ENCODE data around the gene TENT4B. TPM values are rescaled to one million over a fixed set of nuclear protein-coding genes. Genes with fewer than 3 reads are reported as not detected.

The TENT4B gene
- total RNA-seq, 1 experiment from 2014 or later: 18.3 TPM

GRCh38 chr16:50197582-50197981, 44.5 kb downstream of the TENT4B start:
- H3K4me3 ChIP-seq (ENCODE audit: low read depth, low read length, poor library complexity, severe bottlenecking): no peak overlapping the region
- H3K27me3 ChIP-seq (replicated peaks; ENCODE audit: insufficient read depth, low read depth, low read length, poor library complexity): no peaks in the 10 kb centered on the region
- TF ChIP-seq EZH2 (IDR thresholded peaks at IDR 0.05; ENCODE audit: borderline replicate concordance, low read depth, low read length, poor library complexity, severe bottlenecking): no peak
- TF ChIP-seq, protein P1, sequence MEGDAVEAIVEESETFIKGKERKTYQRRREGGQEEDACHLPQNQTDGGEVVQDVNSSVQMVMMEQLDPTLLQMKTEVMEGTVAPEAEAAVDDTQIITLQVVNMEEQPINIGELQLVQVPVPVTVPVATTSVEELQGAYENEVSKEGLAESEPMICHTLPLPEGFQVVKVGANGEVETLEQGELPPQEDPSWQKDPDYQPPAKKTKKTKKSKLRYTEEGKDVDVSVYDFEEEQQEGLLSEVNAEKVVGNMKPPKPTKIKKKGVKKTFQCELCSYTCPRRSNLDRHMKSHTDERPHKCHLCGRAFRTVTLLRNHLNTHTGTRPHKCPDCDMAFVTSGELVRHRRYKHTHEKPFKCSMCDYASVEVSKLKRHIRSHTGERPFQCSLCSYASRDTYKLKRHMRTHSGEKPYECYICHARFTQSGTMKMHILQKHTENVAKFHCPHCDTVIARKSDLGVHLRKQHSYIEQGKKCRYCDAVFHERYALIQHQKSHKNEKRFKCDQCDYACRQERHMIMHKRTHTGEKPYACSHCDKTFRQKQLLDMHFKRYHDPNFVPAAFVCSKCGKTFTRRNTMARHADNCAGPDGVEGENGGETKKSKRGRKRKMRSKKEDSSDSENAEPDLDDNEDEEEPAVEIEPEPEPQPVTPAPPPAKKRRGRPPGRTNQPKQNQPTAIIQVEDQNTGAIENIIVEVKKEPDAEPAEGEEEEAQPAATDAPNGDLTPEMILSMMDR (conservative IDR thresholded peaks at IDR 0.05; ENCODE audit: low read depth, low read length): no peak
- H3K27ac ChIP-seq (ENCODE audit: low read depth, low read length, poor library complexity, severe bottlenecking): no peak overlapping the region
- no TSS peak for BruUV-seq (replicated peaks)
- ChIA-PET POLR2A (ENCODE audit: low non-redundant PET) (no interaction called here), CTCF (interaction anchor here (0.7 kb wide), 1 partner anchor 240 kb away, joined by 3 read pairs; no protein-coding TSS in a partner anchor)
- DNase-seq (ENCODE audit: low spot score): no peak
- peaks cover 4% of the 10 kb centered on the region for H3K9me3 ChIP-seq (ENCODE audit: low read depth, low read length, poor library complexity, severe bottlenecking)
- H3K4me1 ChIP-seq (ENCODE audit: insufficient read depth, low read length, poor library complexity, severe bottlenecking): peaks cover 27% of the 10 kb centered on the region
- no peaks in the 10 kb centered on the region for H3K36me3 ChIP-seq (ENCODE audit: insufficient read depth, low read length, poor library complexity, severe bottlenecking)
- intact Hi-C loops (cut with micrococcal nuclease; ENCODE audit: unreplicated experiment): no loop called here

GRCh38 chr16:50198802-50199403, 45.8 kb downstream of the TENT4B start:
- intact Hi-C loops (cut with micrococcal nuclease; ENCODE audit: unreplicated experiment): no loop called here
- Histone ChIP-seq H3K4me1 (ENCODE audit: insufficient read depth, low read length, poor library complexity, severe bottlenecking) (peaks cover 40% of the 10 kb centered on the region), H3K36me3 (ENCODE audit: insufficient read depth, low read length, poor library complexity, severe bottlenecking) (no peaks in the 10 kb centered on the region), H3K9me3 (ENCODE audit: low read depth, low read length, poor library complexity, severe bottlenecking) (peaks cover 4% of the 10 kb centered on the region), H3K27ac (ENCODE audit: low read depth, low read length, poor library complexity, severe bottlenecking) (no peak overlapping the region), H3K4me3 (ENCODE audit: low read depth, low read length, poor library complexity, severe bottlenecking) (no peak overlapping the region), H3K27me3 (replicated peaks; ENCODE audit: insufficient read depth, low read depth, low read length, poor library complexity) (no peaks in the 10 kb centered on the region)
- ChIA-PET POLR2A (ENCODE audit: low non-redundant PET) (no interaction called here), CTCF (no interaction called here)
- BruUV-seq (replicated peaks): no TSS peak
- TF ChIP-seq, protein P1 (conservative IDR thresholded peaks at IDR 0.05; ENCODE audit: low read depth, low read length): no peak
- TF ChIP-seq EZH2 (IDR thresholded peaks at IDR 0.05; ENCODE audit: borderline replicate concordance, low read depth, low read length, poor library complexity, severe bottlenecking): no peak
- no peak for DNase-seq (ENCODE audit: low spot score)

DNA sequence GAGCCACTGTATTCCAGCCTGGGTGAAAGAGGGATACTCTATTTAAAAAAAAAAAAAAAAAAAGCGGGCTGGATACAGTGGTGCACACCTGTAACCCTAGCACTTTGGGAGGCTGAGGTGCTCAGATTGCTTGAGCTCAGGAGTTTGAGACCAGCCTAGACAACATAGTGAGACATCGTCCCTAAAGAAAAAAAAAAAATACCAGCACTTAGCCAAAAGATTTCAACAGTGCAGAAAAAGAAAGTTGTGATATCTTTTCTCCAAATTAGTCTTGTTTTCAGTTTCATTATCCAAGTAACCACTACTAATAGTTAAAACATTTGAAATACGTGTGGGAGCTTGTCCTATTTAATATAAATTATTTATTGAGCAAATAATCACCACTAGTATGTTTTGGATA, 48.7 kb downstream of the TENT4B start:
- POLR2A ChIA-PET (ENCODE audit: low non-redundant PET): no interaction called here
- H3K36me3 ChIP-seq (ENCODE audit: insufficient read depth, low read length, poor library complexity, severe bottlenecking): no peaks in the 10 kb centered on the region
- CTCF ChIA-PET: interaction anchor here (0.6 to 1.2 kb wide), 3 partner anchors 9 to 244 kb away, joined by 3 to 14 read pairs (median 6); no protein-coding TSS in a partner anchor
- peak overlapping the region; percentile 94 for H3K27ac ChIP-seq (ENCODE audit: low read depth, low read length, poor library complexity, severe bottlenecking)
- H3K9me3 ChIP-seq (ENCODE audit: low read depth, low read length, poor library complexity, severe bottlenecking): peaks cover 4% of the 10 kb centered on the region
- TF ChIP-seq EZH2 (IDR thresholded peaks at IDR 0.05; ENCODE audit: borderline replicate concordance, low read depth, low read length, poor library complexity, severe bottlenecking): no peak
- TF ChIP-seq, protein P1 (conservative IDR thresholded peaks at IDR 0.05; ENCODE audit: low read depth, low read length): no peak
- no TSS peak for BruUV-seq (replicated peaks)
- no peak overlapping the region for H3K4me3 ChIP-seq (ENCODE audit: low read depth, low read length, poor library complexity, severe bottlenecking)
- no peak for DNase-seq (ENCODE audit: low spot score)
- H3K4me1 ChIP-seq (ENCODE audit: insufficient read depth, low read length, poor library complexity, severe bottlenecking): peaks cover 32% of the 10 kb centered on the region
- intact Hi-C loops (cut with micrococcal nuclease; ENCODE audit: unreplicated experiment): no loop called here
- no peaks in the 10 kb centered on the region for H3K27me3 ChIP-seq (replicated peaks; ENCODE audit: insufficient read depth, low read depth, low read length, poor library complexity)
